ENCODE results near the gene FCAMR.

Gene FCAMR

GRCh38 chr1:206970446-206970845, at the start of gene FCAMR:
TSS of gene FCAMR (minus strand) at chr1:206970460. CDS start at chr1:206970125, 335 bp downstream.
- DNase-seq = no peak

DNA sequence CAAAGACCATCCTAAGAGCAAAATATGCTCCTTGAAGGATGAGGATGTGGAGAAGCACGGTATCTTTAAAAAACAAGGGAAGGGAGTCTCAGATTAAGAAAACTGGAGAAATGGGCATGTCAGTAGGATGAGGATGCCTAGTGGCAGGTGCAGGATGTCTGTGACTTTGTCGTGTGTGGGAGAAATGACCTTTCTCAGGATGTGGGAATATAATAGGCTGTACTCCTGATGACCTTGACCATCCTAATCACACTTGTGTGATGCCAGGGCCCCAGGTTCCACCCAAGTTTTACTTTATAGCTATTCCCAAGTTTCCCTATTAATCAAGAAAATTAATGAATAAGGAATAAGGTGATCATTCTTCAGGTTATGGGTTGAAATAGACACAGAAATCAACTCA, 49.4 kb upstream of the FCAMR start:
- DNase-seq = no peak

DNA sequence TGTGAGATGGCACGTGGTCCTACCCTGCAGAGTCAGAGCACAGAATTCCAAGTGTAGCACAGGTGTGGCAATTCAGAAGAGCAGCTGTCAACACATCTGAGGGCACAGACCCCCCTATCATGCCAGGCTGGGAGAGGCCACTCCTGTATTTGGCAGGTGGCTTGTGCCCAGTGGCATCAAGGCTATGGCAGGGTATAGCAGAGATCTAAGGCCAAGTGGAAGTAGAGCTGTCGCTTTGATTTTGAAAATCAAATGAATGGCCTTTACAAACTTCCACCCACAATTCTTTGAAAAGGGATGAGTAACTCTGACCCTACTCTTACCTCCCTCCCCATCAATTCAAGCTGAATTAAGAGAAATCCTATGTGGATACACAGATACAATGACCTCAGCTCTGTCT, 48.9 kb upstream of the FCAMR start:
- no peak for DNase-seq

GRCh38 chr1:207018707-207019106, 48.4 kb upstream of the FCAMR start:
- DNase-seq = no peak

DNA sequence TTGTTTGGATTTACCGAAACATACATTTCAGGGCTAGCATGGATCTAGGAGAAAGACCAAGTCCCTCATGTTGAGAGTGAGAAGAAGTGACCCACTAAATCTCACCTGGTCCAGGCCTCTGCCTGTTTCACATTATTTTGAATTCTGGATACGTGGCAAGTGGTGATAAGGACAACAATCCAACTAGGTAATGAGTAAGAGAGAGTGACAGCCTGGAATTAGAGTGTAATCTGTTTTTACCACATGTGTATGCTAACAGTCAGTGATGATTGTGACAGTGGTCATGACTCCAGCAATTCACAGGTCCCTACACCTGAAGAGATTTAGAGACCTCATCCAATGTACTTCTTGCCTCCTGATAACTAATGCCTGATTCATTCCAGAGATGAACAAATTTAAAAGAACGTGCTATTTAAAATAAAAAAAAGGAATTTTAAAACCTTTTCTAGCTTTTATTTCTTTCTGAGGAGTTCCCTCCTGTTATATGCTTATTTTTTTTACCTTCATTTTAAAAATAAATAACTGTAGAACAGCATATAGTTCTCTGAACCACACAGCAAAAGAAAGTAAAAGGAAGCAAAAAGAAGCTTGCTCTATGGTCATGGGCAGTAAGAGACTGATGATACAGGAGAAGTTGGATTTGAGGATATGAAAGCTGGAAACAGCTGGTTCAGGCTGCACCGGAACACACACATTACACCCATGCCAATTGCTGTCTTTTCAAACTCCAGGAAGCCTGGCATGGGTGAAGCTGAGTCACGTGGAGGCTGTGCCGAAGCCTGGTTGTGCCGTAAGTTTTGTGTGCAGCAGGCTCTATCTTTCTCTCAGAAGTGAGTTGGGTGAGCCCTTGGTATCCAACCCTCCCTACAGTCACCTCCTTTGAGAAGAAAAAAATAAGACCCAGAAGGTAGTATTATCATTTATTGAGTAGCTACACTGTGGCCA, 47.6 kb upstream of the FCAMR start:
- no peak for DNase-seq

DNA sequence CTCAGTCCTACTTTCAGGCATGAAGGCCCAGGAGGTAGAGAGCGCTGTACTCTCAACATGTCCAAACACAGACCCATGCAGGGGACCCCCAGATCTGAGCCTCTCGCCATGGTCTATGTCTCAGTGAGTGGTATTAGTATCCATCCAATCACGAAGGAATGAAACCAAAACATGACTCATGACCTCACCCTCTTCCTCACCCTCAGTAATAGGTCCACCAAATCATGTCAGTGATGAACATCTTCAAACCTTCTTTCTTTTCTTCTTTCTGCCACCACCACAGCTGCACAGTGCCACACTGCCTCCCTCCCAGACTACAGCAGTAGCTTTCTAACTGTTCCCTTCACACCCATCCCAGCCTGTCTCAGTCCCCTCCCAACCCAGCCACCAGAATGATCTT, 45.5 kb upstream of the FCAMR start:
- no peak for DNase-seq

- DNase-seq = no peak
These were observed 44.5 kb upstream of the FCAMR start for GRCh38 chr1:207014728-207015127.

DNA sequence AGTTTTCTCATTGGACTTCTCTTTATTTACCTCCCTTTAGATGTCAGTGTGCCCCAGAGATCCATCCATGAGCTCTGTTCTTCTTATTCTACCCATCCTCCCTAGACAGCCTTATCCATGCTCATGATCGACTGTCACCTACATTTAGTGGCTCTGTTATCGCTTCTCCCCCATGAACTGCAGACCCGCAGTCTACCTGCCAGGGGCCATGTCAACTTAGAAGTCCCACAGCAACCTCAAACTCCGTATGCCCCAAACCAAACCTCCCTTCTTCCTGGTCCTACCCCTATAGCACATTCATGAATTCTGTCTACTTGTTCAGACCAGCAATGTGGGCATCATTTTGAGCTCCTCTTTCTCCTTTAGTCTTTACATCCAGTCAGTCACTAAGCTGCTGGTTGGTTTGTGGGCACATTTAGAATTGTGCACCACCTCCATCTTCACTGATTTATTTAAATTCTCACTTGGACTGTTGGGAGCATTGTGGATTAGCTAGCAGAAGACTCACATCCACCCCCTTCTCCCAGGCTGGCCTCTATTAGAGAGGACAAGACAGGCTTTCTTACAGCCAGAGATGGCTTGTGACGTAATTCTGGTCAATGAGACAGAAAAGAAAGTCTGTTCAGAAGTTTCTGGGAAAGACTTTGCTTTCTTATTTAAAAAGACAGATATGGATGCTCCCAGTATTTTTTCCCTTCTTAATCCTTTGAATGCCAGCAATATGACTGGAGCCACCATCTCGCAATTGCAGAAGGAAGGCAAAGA, 43.2 kb upstream of the FCAMR start:
- DNase-seq = no peak

DNA sequence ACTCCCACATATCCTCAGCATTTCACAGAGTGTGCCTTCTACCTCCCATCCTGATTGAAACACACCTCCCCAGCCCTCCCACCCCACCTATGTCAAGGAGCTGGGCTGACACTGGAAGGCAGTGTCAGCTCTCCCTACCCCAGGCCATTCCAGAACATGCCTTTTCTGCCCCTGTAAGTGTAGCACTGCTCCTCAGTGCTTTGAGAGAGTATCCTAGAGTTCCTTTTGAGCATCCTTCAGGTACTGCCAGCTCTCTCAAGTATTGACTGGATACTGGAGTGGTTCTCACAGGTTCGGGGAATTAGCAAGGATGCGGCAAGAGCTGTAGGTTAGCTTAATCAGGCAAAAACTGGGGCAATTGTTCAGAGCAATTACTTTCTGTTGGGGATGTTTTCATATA, 40.5 kb upstream of the FCAMR start:
- no peak for DNase-seq

- no peak for DNase-seq
These were observed 39.7 kb upstream of the FCAMR start for GRCh38 chr1:207009945-207010344.

GRCh38 chr1:207009182-207009850, 39.1 kb upstream of the FCAMR start:
- no peak for DNase-seq

GRCh38 chr1:207007352-207008033, 37.2 kb upstream of the FCAMR start:
- DNase-seq = no peak

DNA sequence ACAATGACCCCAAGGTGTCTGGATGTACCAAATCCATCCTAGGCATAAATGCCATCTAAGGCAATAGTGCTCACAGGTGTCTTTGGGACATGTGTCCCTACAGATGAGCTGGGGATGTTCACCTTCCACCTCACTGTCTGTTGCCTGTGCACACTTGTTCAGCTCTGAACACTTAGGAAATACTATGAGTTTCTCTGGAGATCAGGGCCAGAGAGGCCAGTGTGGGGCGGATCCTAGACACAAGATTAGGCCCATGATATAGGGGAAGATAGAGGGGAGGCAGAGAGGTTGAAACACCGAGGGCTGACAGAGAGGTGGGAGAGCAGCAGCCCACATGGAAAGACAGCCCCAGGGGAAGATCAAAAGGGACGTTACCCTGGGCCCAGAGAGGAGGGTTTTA, 36.7 kb upstream of the FCAMR start:
- DNase-seq = no peak

- no peak for DNase-seq
These were observed 35.8 kb upstream of the FCAMR start for GRCh38 chr1:207006083-207006482.

DNA sequence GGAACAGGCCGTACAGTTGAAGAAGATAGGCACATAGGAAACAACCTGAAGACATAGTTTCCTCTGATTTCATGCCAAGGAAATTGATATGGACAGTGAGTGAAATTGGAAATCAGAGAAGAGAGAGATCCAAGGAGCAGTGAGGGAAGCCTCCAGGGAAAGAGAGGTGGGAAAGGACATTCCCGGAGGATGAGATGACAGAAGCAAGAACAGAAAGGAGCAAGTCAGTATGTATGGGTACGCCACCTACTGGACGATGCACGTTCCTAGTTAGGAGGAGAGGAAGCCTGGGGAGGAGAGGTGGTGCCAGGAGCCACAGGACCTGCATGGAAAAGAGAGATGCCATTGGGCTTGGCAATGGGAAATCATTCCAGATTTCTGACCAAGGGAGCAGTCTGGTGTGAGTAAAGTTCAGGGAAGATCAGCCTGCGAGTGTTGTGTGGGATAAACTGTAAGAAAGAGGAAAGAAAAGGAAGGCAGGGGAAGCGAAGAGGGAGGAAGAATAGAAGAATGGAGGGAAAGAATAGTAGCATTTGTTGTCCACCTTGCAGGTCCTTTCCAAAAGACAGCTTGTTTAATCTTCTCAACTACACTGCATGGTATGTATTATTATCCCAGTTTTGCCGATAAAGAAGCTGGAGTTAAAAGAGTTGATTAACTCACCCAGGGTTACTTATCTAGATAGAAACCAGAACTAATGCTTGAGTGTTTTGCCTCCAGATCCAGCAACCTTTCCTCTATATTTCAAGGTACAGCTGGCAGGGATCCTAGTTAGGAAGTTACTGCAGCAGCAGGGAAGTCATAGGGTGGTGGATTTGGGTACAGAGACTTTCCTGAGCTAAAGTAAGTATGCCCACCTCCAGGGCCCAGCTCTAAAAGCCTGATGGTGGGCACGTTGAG, 34.9 kb upstream of the FCAMR start:
- peak; percentile 91 for DNase-seq

DNA sequence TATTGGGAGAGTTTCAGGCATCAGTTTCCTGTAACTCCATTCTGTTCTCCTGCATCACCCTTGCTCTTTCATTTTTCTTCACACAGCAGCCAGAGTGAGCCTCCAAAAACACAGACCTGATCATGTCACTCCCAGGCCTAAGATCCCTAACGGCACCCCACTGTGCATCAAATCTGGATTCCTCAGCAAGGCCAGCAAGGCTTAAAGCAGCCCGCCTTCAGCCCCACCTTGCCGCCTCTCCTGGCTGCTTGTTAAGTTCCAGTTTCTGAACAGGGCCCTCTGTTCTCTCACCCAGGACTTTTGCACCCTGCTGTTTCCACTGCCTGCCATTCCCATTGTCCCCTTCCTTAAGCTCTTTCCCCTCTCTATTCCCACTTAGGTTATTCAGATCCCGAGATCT, 33.0 kb upstream of the FCAMR start:
- peak; percentile 60 for DNase-seq

DNA sequence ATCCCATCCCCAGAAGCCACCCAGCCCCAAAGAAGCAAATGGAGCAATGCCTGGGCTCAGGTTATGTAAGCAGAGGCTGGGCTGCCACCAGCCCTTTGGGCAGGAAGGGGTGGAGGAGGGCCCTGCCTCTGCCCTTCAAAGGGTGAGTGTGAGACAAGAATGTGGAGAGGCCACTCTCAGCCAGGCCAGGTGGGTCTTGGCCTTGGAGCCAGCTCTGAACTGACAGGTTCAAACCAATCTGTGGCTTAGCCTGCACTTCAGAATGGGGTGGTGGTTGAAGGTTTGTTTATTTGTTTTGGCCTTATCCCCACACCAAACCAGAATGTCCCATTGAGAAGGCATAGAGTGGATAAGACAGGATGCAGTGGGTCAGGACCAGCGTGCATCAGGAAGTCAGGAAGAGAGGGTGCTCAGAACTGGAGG, 32.5 kb upstream of the FCAMR start:
- peak; percentile 96 for DNase-seq

GRCh38 chr1:207001492-207002245, 31.4 kb upstream of the FCAMR start:
- peak; percentile 92 for DNase-seq

DNA sequence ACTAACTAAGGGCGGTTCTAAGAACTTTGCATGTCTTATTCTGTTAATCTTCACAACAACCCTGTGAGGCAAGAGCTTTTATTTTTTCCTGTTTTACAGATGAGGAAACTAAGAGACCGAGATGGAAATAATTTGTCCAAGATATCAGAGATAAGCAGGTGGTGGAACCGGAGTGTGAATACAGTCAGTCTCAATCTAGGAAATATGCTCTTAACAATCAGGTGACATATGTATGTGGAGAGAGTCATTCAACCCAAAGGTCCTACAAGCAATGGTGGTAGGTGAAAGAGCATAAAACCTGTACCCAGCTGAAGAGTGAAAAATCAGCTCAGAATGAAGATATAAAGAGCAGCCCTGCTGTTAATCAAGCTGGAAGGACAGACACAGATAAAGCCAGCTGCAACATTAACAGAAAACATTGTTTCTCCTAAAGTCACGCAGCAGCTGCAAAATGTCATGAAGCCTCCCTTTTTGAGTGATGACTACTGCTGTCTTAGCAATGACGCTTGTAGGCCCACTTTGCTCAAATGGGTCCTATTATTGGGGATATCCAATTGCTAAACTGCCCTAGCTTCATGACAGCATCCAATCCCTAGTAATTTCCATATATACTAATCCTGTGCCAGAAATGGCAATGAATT, 30.5 kb upstream of the FCAMR start:
- peak; percentile 20 for DNase-seq

DNA sequence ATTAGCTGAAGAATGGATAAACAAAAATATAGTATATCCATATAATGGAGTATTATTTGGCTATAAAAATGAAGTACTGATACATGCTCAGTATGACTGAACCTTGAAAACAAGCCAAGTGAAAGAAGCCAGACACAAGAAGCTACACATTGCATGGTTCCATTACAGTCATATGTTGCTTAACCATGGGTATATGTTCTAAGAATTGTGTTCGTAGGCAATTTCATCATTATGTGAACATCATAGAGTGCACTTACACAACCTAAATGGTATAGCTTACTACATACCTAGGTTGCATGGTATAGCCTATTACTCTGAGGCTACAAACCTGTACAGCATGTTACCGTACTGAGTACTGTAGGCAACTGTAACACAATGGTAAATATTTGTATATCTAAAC, 28.6 kb upstream of the FCAMR start:
- no peak for DNase-seq
